CD4-positive, alpha-beta memory T cell (primary cell): ENCODE results near the gene VWA5B2. TPM values are rescaled to one million over a fixed set of nuclear protein-coding genes. Genes with fewer than 3 reads are reported as not detected.
"Not testable (repeated sequence)": the region's sequence is repeated elsewhere in the genome, so short reads cannot be mapped to it uniquely, and the experiment has no call there.

Source experiments
- CTCF ChIA-PET: fragments of 350-600 bp; sonication (Branson Sonifier 250); formaldehyde crosslinking; loops from one replicate; lab custom pipeline; 2021; ENCODE audit warnings: inconsistent platforms; ENCODE audit not compliant: partially characterized antibody; lab: Charles Lee
- POLR2A ChIA-PET: fragments of 350-600 bp; sonication (Branson Sonifier 250); formaldehyde crosslinking; loops from one replicate; lab custom pipeline; 2021; ENCODE audit not compliant: partially characterized antibody; lab: Charles Lee
- DNase-seq, 5 donors: peaks; one replicate each; pipeline versions ENCODE4 v3.0.0 to v3.0.0-alpha.2; 2020 to 2022; ENCODE audit warnings: mixed read lengths in 1 of 5
- H3K27ac ChIP-seq: one replicate; pipeline ENCODE4 v1.7.0; 2013; ENCODE audit warnings: low read depth, low read length
- H3K27me3 ChIP-seq: 2 replicates; pipeline ENCODE4 v1.7.0; 2013; ENCODE audit warnings: mild to moderate bottlenecking, low read length, moderate library complexity; ENCODE audit not compliant: insufficient read depth
- H3K36me3 ChIP-seq: 2 replicates; pipeline ENCODE4 v1.7.0; 2013; ENCODE audit warnings: mild to moderate bottlenecking, low read length, moderate library complexity; ENCODE audit not compliant: insufficient read depth
- H3K4me1 ChIP-seq: 2 replicates; pipeline ENCODE4 v1.7.0; 2013; ENCODE audit warnings: mild to moderate bottlenecking, low read length, moderate library complexity; ENCODE audit not compliant: insufficient read depth
- H3K4me3 ChIP-seq, 2 donors: one replicate each; pipeline ENCODE4 v1.7.0; 2013; ENCODE audit warnings: low read length in 2 of 2, mild to moderate bottlenecking in 1 of 2
- H3K9me3 ChIP-seq, 2 donors: one replicate each; pipeline ENCODE4 v1.7.0; 2013; ENCODE audit warnings: low read length in 2 of 2, control low read depth in 1 of 2; ENCODE audit not compliant: control insufficient read depth in 1 of 2
- H3K27ac Mint-ChIP-seq, 7 donors: one replicate each; pipeline ENCODE4 v1.8.0; 2020 to 2021; ENCODE audit warnings: mixed read lengths in 7 of 7, mild to moderate bottlenecking in 6 of 7, inconsistent platforms in 3 of 7, moderate library complexity in 3 of 7
- H3K27me3 Mint-ChIP-seq, 2 donors: one replicate each; pipeline ENCODE4 v1.8.0; 2020 to 2021; ENCODE audit warnings: mixed read lengths in 2 of 2
- H3K36me3 Mint-ChIP-seq, 2 donors: one replicate each; pipeline ENCODE4 v1.8.0; 2020 to 2021; ENCODE audit warnings: mixed read lengths in 2 of 2, inconsistent platforms in 1 of 2, mild to moderate bottlenecking in 1 of 2
- H3K4me1 Mint-ChIP-seq, 4 donors: one replicate each; pipeline ENCODE4 v1.8.0; 2020 to 2021; ENCODE audit warnings: mixed read lengths in 4 of 4, mild to moderate bottlenecking in 1 of 4
- H3K4me3 Mint-ChIP-seq, 8 donors: one replicate each; pipeline ENCODE4 v1.8.0; 2020 to 2021; ENCODE audit warnings: mixed read lengths in 8 of 8, mild to moderate bottlenecking in 7 of 8, moderate library complexity in 6 of 8, inconsistent platforms in 3 of 8
- H3K9me3 Mint-ChIP-seq, 8 donors: one replicate each; pipeline ENCODE4 v1.8.0; 2020 to 2021; ENCODE audit warnings: mixed read lengths in 8 of 8, mild to moderate bottlenecking in 5 of 8, inconsistent platforms in 3 of 8, moderate library complexity in 1 of 8
- intact Hi-C: fragments of 100-400 bp; cut with micrococcal nuclease; formaldehyde crosslinking; loops from one replicate; pipeline ENCODE4 v1.15.1; 2023
- polyA plus RNA-seq, 2 donors: library from polyadenylated mRNA; unstranded; fragments of 300-500 nt; fragmentation: Illumina TruSeq; gene quantifications; one replicate each; pipeline ENCODE4 v1.2.3, GENCODE V29; 2021
- total RNA-seq, 2 experiments: library from RNA; stranded (reverse); gene quantifications; one replicate each; pipeline ENCODE4 v1.2.3, GENCODE V29; 2021

VWA5B2 gene
- total and polyA plus RNA-seq, 4 experiments from 2014 or later: 0.38 TPM; not detected in 3

DNA sequence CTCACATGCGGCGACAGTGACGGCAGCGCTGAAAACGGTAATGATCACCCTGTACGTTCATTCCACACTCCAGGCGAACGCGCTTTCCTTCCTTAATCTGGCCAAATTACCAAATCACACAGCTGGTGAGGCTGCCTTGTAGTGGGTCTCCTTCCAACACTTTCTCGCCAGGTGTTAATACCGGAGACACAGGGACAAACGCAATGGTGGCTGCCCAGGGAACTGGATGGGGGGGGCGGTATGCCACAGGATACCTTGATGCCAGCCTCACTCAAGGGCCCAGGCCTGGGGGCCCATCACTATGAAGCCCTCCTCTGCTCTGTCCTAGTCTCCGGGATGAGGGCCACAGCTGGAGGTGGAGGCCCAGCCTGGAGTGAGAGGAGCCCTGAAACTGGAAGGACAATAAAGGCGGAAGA lies 33.4 kb downstream of the VWA5B2 start:
- peaks cover 14 to 35% (median 18%) of the 10 kb centered on the region in 4 donors for H3K4me1 Mint-ChIP-seq
- H3K27me3 Mint-ChIP-seq: peaks cover 6 to 18% of the 10 kb centered on the region in 2 donors
- no peaks in the 10 kb centered on the region for H3K27me3 ChIP-seq
- H3K9me3 ChIP-seq: no peaks in the 10 kb centered on the region
- H3K9me3 Mint-ChIP-seq: peaks cover 0 to 5% (median 0%) of the 10 kb centered on the region in 8 donors
- no peak for DNase-seq
- H3K27ac ChIP-seq: no peak overlapping the region
- POLR2A ChIA-PET: no interaction called here
- H3K36me3 Mint-ChIP-seq: peaks cover 0 to 3% of the 10 kb centered on the region in 2 donors
- H3K4me3 Mint-ChIP-seq: peak overlapping the region in 7 of 8 donors; percentile 47 to 88 (median 67)
- peak overlapping the region in 1 of 2 donors; percentile 52 for H3K4me3 ChIP-seq
- CTCF ChIA-PET: no interaction called here
- intact Hi-C loops: no loop called here
- H3K4me1 ChIP-seq: peaks cover 25% of the 10 kb centered on the region
- peak overlapping the region in 1 of 7 donors; percentile 70 for H3K27ac Mint-ChIP-seq
- no peaks in the 10 kb centered on the region for H3K36me3 ChIP-seq

DNA sequence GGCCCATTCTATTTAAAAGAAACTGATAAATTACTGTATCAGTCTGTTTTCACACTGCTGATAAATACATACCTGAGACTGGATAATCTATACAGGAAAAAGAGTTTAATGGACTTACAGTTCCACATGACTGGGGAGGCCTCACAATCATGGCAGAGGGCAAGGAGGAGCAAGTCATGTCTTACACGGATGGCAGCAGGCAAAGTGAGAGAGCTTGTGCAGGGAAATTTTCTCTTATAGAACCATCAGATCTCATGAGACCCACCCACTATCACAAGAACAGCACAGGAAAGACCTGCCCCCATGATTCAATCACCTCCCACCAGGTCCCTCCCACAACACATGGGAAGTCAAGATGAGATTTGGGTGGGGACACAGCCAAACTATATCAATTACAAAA lies 37.9 kb downstream of the VWA5B2 start:
- H3K9me3 ChIP-seq, H3K27ac ChIP-seq, H3K9me3 Mint-ChIP-seq, H3K27ac Mint-ChIP-seq, DNase-seq, POLR2A ChIA-PET, H3K4me3 ChIP-seq, intact Hi-C loops, H3K36me3 Mint-ChIP-seq, CTCF ChIA-PET, H3K27me3 ChIP-seq, H3K4me3 Mint-ChIP-seq, H3K36me3 ChIP-seq, H3K4me1 Mint-ChIP-seq: not testable (repeated sequence)
- H3K27me3 Mint-ChIP-seq: peaks cover 8 to 20% of the 10 kb centered on the region in 2 donors
- H3K4me1 ChIP-seq: peaks cover 11% of the 10 kb centered on the region

DNA sequence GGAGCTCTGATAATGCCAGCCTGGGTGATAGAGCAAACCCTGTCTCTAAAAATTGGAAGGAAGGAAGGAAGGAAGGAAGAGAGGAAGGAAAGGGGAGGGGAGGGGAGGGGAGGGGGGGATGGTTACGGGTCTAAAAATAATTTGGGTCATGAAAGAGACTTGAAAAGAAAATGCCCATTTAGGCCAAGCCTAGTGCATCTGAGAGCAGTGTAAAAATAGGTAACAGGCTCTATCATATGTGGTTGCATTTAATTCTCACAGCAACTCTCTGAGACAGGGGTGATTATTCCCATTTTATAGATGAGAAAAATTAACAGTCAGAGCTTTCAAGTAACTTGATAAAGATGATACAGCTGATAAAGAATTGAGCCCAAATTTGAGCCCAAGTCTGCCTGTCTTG lies 42.9 kb downstream of the VWA5B2 start:
- intact Hi-C loops: no loop called here
- peaks cover 0 to 6% of the 10 kb centered on the region in 2 donors for H3K36me3 Mint-ChIP-seq
- H3K27me3 Mint-ChIP-seq: peaks cover 25 to 35% of the 10 kb centered on the region in 2 donors
- no peaks in the 10 kb centered on the region for H3K9me3 ChIP-seq
- no peaks in the 10 kb centered on the region for H3K36me3 ChIP-seq
- DNase-seq: no peak
- H3K4me3 ChIP-seq: no peak overlapping the region
- peaks cover 0 to 4% (median 0%) of the 10 kb centered on the region in 8 donors for H3K9me3 Mint-ChIP-seq
- ChIA-PET POLR2A (no interaction called here), CTCF (interaction anchor here (0.6 to 1.1 kb wide), 2 partner anchors 12 to 45 kb away, joined by 3 to 5 read pairs; no protein-coding TSS in a partner anchor)
- H3K4me1 Mint-ChIP-seq: peaks cover 0 to 6% (median 5%) of the 10 kb centered on the region in 4 donors
- no peaks in the 10 kb centered on the region for H3K4me1 ChIP-seq
- H3K27ac ChIP-seq: no peak overlapping the region
- H3K27ac Mint-ChIP-seq: no peak overlapping the region
- peaks cover 19% of the 10 kb centered on the region for H3K27me3 ChIP-seq
- H3K4me3 Mint-ChIP-seq: no peak overlapping the region

DNA sequence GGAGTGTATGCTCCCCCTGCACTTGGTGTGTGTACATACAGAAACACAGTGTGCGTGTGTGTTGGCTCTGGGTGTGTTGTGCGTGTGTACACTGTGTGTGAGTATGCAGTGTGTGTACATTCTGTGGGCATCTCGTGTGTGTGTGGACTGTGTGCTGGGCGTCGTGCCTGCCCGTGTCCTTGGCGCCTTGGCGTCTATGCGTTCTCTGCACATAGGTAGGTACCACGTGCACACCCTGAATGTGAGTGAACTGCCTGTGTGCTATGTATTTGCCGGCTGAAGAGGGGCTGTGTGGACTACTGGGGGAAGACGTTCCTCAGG lies 46.0 kb downstream of the VWA5B2 start:
- H3K36me3 Mint-ChIP-seq: peaks cover 0 to 6% of the 10 kb centered on the region in 2 donors
- Histone ChIP-seq H3K36me3 (no peaks in the 10 kb centered on the region), H3K4me1 (no peaks in the 10 kb centered on the region), H3K27ac (no peak overlapping the region), H3K4me3 (no peak overlapping the region), H3K27me3 (peaks cover 20% of the 10 kb centered on the region), H3K9me3 (no peaks in the 10 kb centered on the region)
- ChIA-PET POLR2A (no interaction called here), CTCF (no interaction called here)
- H3K9me3 Mint-ChIP-seq: peaks cover 0 to 2% (median 0%) of the 10 kb centered on the region in 8 donors
- intact Hi-C loops: no loop called here
- H3K4me3 Mint-ChIP-seq: peak overlapping the region in 4 of 8 donors; percentile 6 to 54 (median 38)
- H3K4me1 Mint-ChIP-seq: peaks cover 0 to 6% (median 5%) of the 10 kb centered on the region in 4 donors
- H3K27me3 Mint-ChIP-seq: peaks cover 29 to 43% of the 10 kb centered on the region in 2 donors
- no peak for DNase-seq
- no peak overlapping the region for H3K27ac Mint-ChIP-seq

DNA sequence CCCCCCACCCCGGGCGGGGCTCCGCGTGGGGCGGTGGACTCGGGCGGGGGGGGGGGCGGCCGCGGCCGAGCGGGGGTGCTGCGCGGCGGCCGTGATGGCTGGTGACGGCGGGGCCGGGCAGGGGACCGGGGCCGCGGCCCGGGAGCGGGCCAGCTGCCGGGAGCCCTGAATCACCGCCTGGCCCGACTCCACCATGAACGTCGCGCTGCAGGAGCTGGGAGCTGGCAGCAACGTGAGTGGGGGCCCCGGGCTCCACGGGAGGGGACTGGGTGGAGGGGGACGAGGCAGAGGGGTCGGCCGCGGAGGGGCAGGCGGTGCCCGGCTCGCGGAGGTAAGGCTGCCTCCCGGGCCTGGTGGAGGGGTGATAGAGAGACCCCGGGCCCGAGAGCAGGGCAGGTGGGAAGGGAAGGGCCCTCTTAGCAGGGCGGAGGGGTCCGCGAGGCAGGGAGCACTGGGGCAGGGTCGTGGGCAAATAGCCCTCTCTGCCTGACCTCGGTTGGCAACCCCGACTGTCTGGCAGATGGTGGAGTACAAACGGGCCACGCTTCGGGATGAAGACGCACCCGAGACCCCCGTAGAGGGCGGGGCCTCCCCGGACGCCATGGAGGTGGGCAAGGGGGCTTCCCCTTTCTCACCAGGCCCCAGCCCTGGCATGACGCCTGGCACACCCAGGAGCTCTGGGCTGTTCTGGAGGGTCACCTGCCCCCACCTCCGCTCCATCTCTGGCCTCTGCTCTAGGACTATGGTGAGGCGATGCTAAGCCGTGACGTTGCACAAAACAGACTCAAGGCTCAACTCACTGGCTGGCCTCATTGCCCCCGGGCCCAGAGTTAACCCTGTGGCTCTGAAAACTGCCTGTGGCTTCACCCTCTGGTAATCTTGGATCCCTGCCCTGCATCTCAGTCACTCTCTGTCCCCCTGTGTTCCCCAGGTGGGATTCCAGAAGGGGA lies 46.9 kb downstream of the VWA5B2 start, which contains the start of gene ECE2:
Gene ECE2, plus strand, starts transcription at position 62 of the 950 bp plus-strand sequence. Its CDS starts 132 bp downstream, at position 194.
- H3K36me3 Mint-ChIP-seq: peaks cover 0 to 6% of the 10 kb centered on the region in 2 donors
- H3K27ac Mint-ChIP-seq: no peak within 1 kb of the TSS
- H3K4me3 ChIP-seq: no peak within 1 kb of the TSS
- ChIA-PET CTCF (interaction anchor here (0.6 kb wide), 1 partner anchor 357 kb away, joined by 3 read pairs; no protein-coding TSS in a partner anchor), POLR2A (no interaction called here)
- H3K27me3 Mint-ChIP-seq: peaks cover 29 to 43% of the 10 kb centered on the region in 2 donors
- no peaks in the 10 kb centered on the region for H3K9me3 ChIP-seq
- intact Hi-C loops: no loop called here
- peak within 1 kb of the TSS in 5 of 8 donors; percentile 6 to 68 (median 40) for H3K4me3 Mint-ChIP-seq
- peaks cover 0 to 6% (median 5%) of the 10 kb centered on the region in 4 donors for H3K4me1 Mint-ChIP-seq
- H3K27me3 ChIP-seq: peaks cover 20% of the 10 kb centered on the region
- no peaks in the 10 kb centered on the region for H3K36me3 ChIP-seq
- peaks cover 0 to 2% (median 0%) of the 10 kb centered on the region in 8 donors for H3K9me3 Mint-ChIP-seq
- no peaks in the 10 kb centered on the region for H3K4me1 ChIP-seq
- no peak for DNase-seq
- no peak within 1 kb of the TSS for H3K27ac ChIP-seq

DNA sequence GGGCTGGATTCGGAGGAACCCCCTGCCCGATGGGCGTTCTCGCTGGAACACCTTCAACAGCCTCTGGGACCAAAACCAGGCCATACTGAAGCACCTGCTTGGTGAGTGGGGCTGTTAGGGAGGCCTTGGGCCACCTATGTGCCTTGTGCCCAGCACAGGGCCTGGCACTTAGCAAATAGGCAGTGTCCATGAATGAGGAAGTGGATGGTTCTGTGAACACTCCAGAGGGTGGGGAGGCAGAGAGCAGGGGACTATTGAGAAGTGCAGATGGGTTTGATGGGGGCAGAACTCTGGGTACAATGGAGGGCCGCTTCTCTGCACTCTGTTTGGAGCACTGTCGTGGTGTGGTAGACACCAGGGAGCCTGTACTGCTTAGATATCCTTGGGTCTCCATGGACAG lies 48.0 kb downstream of the VWA5B2 start:
- no peak overlapping the region for H3K27ac Mint-ChIP-seq
- peaks cover 0 to 2% (median 0%) of the 10 kb centered on the region in 8 donors for H3K9me3 Mint-ChIP-seq
- H3K4me1 ChIP-seq: no peaks in the 10 kb centered on the region
- no peaks in the 10 kb centered on the region for H3K36me3 ChIP-seq
- DNase-seq: no peak
- H3K27me3 ChIP-seq: peaks cover 20% of the 10 kb centered on the region
- no peak overlapping the region for H3K4me3 Mint-ChIP-seq
- ChIA-PET CTCF (no interaction called here), POLR2A (no interaction called here)
- no peaks in the 10 kb centered on the region for H3K9me3 ChIP-seq
- H3K4me1 Mint-ChIP-seq: peaks cover 0 to 6% (median 5%) of the 10 kb centered on the region in 4 donors
- peaks cover 27 to 39% of the 10 kb centered on the region in 2 donors for H3K27me3 Mint-ChIP-seq
- peaks cover 0 to 6% of the 10 kb centered on the region in 2 donors for H3K36me3 Mint-ChIP-seq
- no peak overlapping the region for H3K4me3 ChIP-seq
- intact Hi-C loops: no loop called here
- H3K27ac ChIP-seq: no peak overlapping the region

DNA sequence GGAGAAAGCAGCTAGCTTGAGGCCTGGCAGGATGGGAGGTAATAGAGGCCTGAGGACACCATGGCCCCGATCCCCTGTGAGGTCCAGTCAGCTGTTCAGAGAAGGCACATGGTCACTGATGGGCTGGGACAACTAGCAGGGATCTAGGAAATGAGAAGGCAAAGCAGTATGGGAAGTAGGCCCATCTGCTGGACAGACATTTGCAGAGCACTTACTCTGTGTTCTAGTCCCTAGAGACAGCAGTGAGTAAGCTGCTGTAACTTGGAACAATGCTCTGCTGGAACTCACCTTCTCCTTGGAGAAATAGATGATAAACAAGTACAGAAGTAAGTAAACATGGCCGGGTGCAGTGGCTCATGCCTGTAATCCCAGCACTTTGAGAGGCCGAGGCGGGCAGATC lies 53.6 kb downstream of the VWA5B2 start:
- Histone ChIP-seq H3K4me1 (no peaks in the 10 kb centered on the region), H3K27me3 (peaks cover 3% of the 10 kb centered on the region), H3K27ac (no peak overlapping the region), H3K36me3 (no peaks in the 10 kb centered on the region), H3K4me3 (no peak overlapping the region), H3K9me3 (no peaks in the 10 kb centered on the region)
- Mint-ChIP-seq H3K4me1 (no peaks in the 10 kb centered on the region), H3K27me3 (peaks cover 8 to 22% of the 10 kb centered on the region in 2 donors), H3K36me3 (no peaks in the 10 kb centered on the region), H3K27ac (no peak overlapping the region), H3K4me3 (no peak overlapping the region), H3K9me3 (peaks cover 0 to 2% (median 0%) of the 10 kb centered on the region in 8 donors)
- ChIA-PET POLR2A (interaction anchor here (0.6 kb wide), 1 partner anchor 36 kb away, joined by 4 read pairs; no protein-coding TSS in a partner anchor), CTCF (interaction anchor here (1.1 kb wide), 1 partner anchor 8 kb away, joined by 3 read pairs; no protein-coding TSS in a partner anchor)
- no peak for DNase-seq
- intact Hi-C loops: no loop called here
